CD4-positive, alpha-beta T cell treated with Interleukin-2 at 100 ng/mL for 4 hours (primary cell): Measurements from ENCODE around the gene MAP3K6.

Source experiments
- DNase-seq: peaks from one replicate; pipeline ENCODE4 v3.0.0-alpha.2; 2020; ENCODE audit warnings: low spot score

The MAP3K6 gene

GRCh38 chr1:27335506-27336422 lies 31.0 kb downstream of the MAP3K6 start:
- no peak for DNase-seq

- no peak for DNase-seq
Measured at GRCh38 chr1:27333717-27334279, 33.0 kb downstream of the MAP3K6 start.

GRCh38 chr1:27332536-27333281 lies 34.1 kb downstream of the MAP3K6 start:
- peak; percentile 62 for DNase-seq

- no peak for DNase-seq
Measured at GRCh38 chr1:27331922-27332321, 34.8 kb downstream of the MAP3K6 start.

- no peak for DNase-seq
Measured at GRCh38 chr1:27331426-27331825, 35.3 kb downstream of the MAP3K6 start.

- DNase-seq = no peak
Measured at GRCh38 chr1:27330786-27331185, 36.0 kb downstream of the MAP3K6 start.

GRCh38 chr1:27327964-27328363 lies 38.8 kb downstream of the MAP3K6 start:
- DNase-seq = no peak

- no peak for DNase-seq
Measured at GRCh38 chr1:27325286-27325685, 41.5 kb downstream of the MAP3K6 start.

GRCh38 chr1:27322569-27323240 lies 44.1 kb downstream of the MAP3K6 start:
- DNase-seq = no peak

- DNase-seq = peak; percentile 96
Measured at GRCh38 chr1:27321813-27322568, 44.8 kb downstream of the MAP3K6 start, which contains the start of gene TMEM222. Gene TMEM222 (plus strand): TSS chr1:27322163. CDS start chr1:27322198, 35 bp downstream.

- DNase-seq = no peak
Measured at GRCh38 chr1:27318596-27318995, 48.2 kb downstream of the MAP3K6 start.

GRCh38 chr1:27318136-27318535 lies 48.6 kb downstream of the MAP3K6 start:
- DNase-seq = no peak

GRCh38 chr1:27316860-27317259 lies 49.9 kb downstream of the MAP3K6 start:
- no peak for DNase-seq

GRCh38 chr1:27314737-27315136 lies 52.0 kb downstream of the MAP3K6 start:
- DNase-seq = no peak

GRCh38 chr1:27314169-27314568 lies 52.6 kb downstream of the MAP3K6 start:
- no peak for DNase-seq

GRCh38 chr1:27307874-27308598 lies 58.7 kb downstream of the MAP3K6 start:
- no peak for DNase-seq

GRCh38 chr1:27306892-27307761 lies 59.6 kb downstream of the MAP3K6 start:
- no peak for DNase-seq

- DNase-seq = no peak
Measured at GRCh38 chr1:27306071-27306470, 60.7 kb downstream of the MAP3K6 start.
